K562 (cell line): ENCODE results near the gene TECPR1. TPM values are rescaled to one million over a fixed set of nuclear protein-coding genes. Genes with fewer than 3 reads are reported as not detected.

Experiments
- ADNP ChIP-seq: fragments of 200-800 bp; sonication (Bioruptor generic); IDR thresholded peaks from 2 replicates; pipeline ENCODE4 v1.6.1; 2016; ENCODE audit warnings: missing genetic modification characterization, missing compliant biosample characterization
- ARNT ChIP-seq, 2 experiments: fragments of 450-650 bp; IDR thresholded peaks; 2 replicates each; pipeline ENCODE4 v1.6.1; 2016; ENCODE audit warnings: mild to moderate bottlenecking in 1 of 2
- DPF2 ChIP-seq: fragments of 450-650 bp; IDR thresholded peaks from 2 replicates; pipeline ENCODE4 v1.6.1; 2016
- ERF ChIP-seq: fragments of 450-650 bp; formaldehyde crosslinking; IDR thresholded peaks from 2 replicates; pipeline ENCODE4 v1.4.0; 2020; ENCODE audit warnings: mild to moderate bottlenecking, mixed read lengths
- ETS2 ChIP-seq: IDR thresholded peaks from 2 replicates; pipeline ENCODE4 v1.6.1; 2016; ENCODE audit warnings: borderline replicate concordance, missing genetic modification characterization, mild to moderate bottlenecking, moderate library complexity, missing compliant biosample characterization; ENCODE audit not compliant: poor library complexity, severe bottlenecking
- ETV5 ChIP-seq: sonication (generic); formaldehyde crosslinking; IDR thresholded peaks from 2 replicates; pipeline ENCODE4 v1.4.0; 2020; ENCODE audit warnings: low read depth, mild to moderate bottlenecking, missing genetic modification reagents
- FOXA3 ChIP-seq, 2 experiments: fragments of 450-650 bp in 1 of 2; sonication (generic) in 1 of 2; formaldehyde crosslinking; IDR thresholded peaks in 1 of 2; conservative IDR thresholded peaks in 1 of 2; 2 replicates each; pipeline versions ENCODE4 v1.4.0 to v1.8.0; 2020 to 2022; ENCODE audit warnings: mild to moderate bottlenecking in 2 of 2, missing genetic modification reagents in 1 of 2
- MCM5 ChIP-seq: fragments of 450-650 bp; IDR thresholded peaks from 2 replicates; pipeline ENCODE4 v1.6.1; 2016; ENCODE audit warnings: low read depth
- NCOA1 ChIP-seq: fragments of 450-650 bp; IDR thresholded peaks from 2 replicates; pipeline ENCODE4 v1.6.1; 2016; ENCODE audit warnings: low read depth
- NCOR1 ChIP-seq: fragments of 450-650 bp; IDR thresholded peaks from 2 replicates; pipeline ENCODE4 v1.6.1; 2016; ENCODE audit warnings: mild to moderate bottlenecking, moderate library complexity
- NFE2 ChIP-seq: IDR thresholded peaks from 2 replicates; pipeline ENCODE4 v1.6.1; 2014; ENCODE audit warnings: antibody characterized with exemption, low read depth
- NRF1 ChIP-seq, 2 experiments: fragments of 450-650 bp; IDR thresholded peaks in 1 of 2; conservative IDR thresholded peaks in 1 of 2; 2 replicates each; pipeline ENCODE4 v1.6.1; 2014; ENCODE audit warnings: mild to moderate bottlenecking in 2 of 2
- PCBP1 ChIP-seq: fragments of 200-400 bp; formaldehyde crosslinking; IDR thresholded peaks from 2 replicates; pipeline ENCODE4 v1.6.1; 2018; ENCODE audit warnings: mild to moderate bottlenecking, low read depth, low read length; ENCODE audit not compliant: poor library complexity, severe bottlenecking
- POLR2G ChIP-seq: fragments of 200-400 bp; formaldehyde crosslinking; IDR thresholded peaks from 2 replicates; pipeline ENCODE4 v1.6.1; 2017; ENCODE audit warnings: low read depth, mild to moderate bottlenecking, antibody characterized with exemption, low read length, moderate library complexity
- PRMT5 ChIP-seq: sonication (generic); formaldehyde crosslinking; IDR thresholded peaks from 2 replicates; pipeline ENCODE4 v1.5.0; 2020; ENCODE audit warnings: missing genetic modification reagents
- RCOR1 ChIP-seq, 2 experiments: IDR thresholded peaks; 2 replicates each; pipeline ENCODE4 v1.6.1; 2012; ENCODE audit warnings: low read depth in 2 of 2, low read length in 2 of 2, borderline replicate concordance in 1 of 2, improper control_type of control experiment in 1 of 2
- TCF15 ChIP-seq: fragments of 250-450 bp; sonication (Bioruptor Pico); IDR thresholded peaks from 2 replicates; pipeline ENCODE4 v1.8.0; 2022; ENCODE audit warnings: moderate library complexity, mild to moderate bottlenecking, inconsistent platforms
- XRCC5 ChIP-seq: fragments of 200-400 bp; formaldehyde crosslinking; IDR thresholded peaks from 2 replicates; pipeline ENCODE4 v1.6.1; 2017; ENCODE audit warnings: low read depth, mild to moderate bottlenecking, low read length
- ZFP1 ChIP-seq: fragments of 450-650 bp; formaldehyde crosslinking; IDR thresholded peaks from 2 replicates; pipeline ENCODE4 v1.4.0; 2020; ENCODE audit warnings: mild to moderate bottlenecking, mixed read lengths
- ZNF589 ChIP-seq: fragments of 200-800 bp; sonication (Bioruptor generic); IDR thresholded peaks from 2 replicates; pipeline ENCODE4 v1.6.1; 2016; ENCODE audit warnings: low read depth, missing genetic modification characterization, missing compliant biosample characterization
- ZNF778 ChIP-seq: fragments of 450-650 bp; formaldehyde crosslinking; IDR thresholded peaks from 2 replicates; pipeline ENCODE4 v1.4.0; 2020; ENCODE audit warnings: mild to moderate bottlenecking, moderate library complexity
- polyA plus RNA-seq, 8 experiments: library from polyadenylated mRNA; depleted of rRNA in 4 of 8; stranded (reverse) in 5 of 8; unstranded in 3 of 8; fragments of >200 nt; fragmentation: Nextera tagmentation in 2 of 8; fragmentation: Illumina TruSeq in 1 of 8; extraction: Ambion mirVana in 2 of 8; extraction: Trizol in 1 of 8; gene quantifications; 2 replicates each; pipeline versions ENCODE4 v1.2.1 to v1.2.3, GENCODE V29; 2011 to 2014; ENCODE audit warnings: inconsistent platforms in 1 of 8, missing spikeins in 1 of 8
- total RNA-seq, 7 experiments: library from RNA; depleted of rRNA in 6 of 7; stranded (reverse); fragments of >200 nt in 6 of 7; fragmentation: Illumina TruSeq in 2 of 7; extraction: Trizol in 2 of 7; gene quantifications; 2 replicates each; pipeline versions ENCODE4 v1.2.1 to v1.2.3, GENCODE V29; 2011 to 2021; ENCODE audit warnings: low replicate concordance in 1 of 7
- TF ChIP-seq, protein P1 (sequence below): fragments of 450-650 bp; IDR thresholded peaks from 2 replicates; pipeline ENCODE4 v1.6.1; 2014; ENCODE audit warnings: low read depth, mild to moderate bottlenecking, moderate library complexity, borderline replicate concordance
- TF ChIP-seq, protein P2 (sequence below), 2 experiments: fragments of 450-650 bp; conservative IDR thresholded peaks; 2 replicates each; pipeline ENCODE4 v1.6.1; 2017; ENCODE audit warnings: mild to moderate bottlenecking in 2 of 2, moderate library complexity in 2 of 2
- TF ChIP-seq, protein P3 (sequence below): sonication (generic); formaldehyde crosslinking; IDR thresholded peaks from 2 replicates; pipeline ENCODE4 v1.8.0; 2022; ENCODE audit warnings: missing genetic modification reagents, mild to moderate bottlenecking, moderate library complexity, borderline replicate concordance

Gene TECPR1
- total and polyA plus RNA-seq, 9 of the 15 experiments (the other 6 are each of a cell fraction or from before 2014, with no cell fraction given), result 0.17 to 15.0 (median 2.2) TPM

GRCh38 chr7:98217623-98218582 is 34.1 kb downstream of the TECPR1 start (continued):
- TF ChIP-seq ETS2 (tag) (no peak), ZNF589 (CRISPR knock-in tag) (peak; percentile 48; the same call in 1 of the 2 replicates), ETV5 (no peak), DPF2 (peak; percentile 94), ZFP1 (CRISPR knock-in tag) (no peak), TCF15 (no peak), PRMT5 (CRISPR knock-in tag) (no peak), NCOR1 (peak; percentile 80), NFE2 (no peak; the same call in 1 of the 2 replicates), NCOA1 (peak; percentile 77), ADNP (tag) (no peak), XRCC5 (no peak), FOXA3 (CRISPR knock-in tag; conservative IDR thresholded peaks at IDR 0.05 in 1 of 2, IDR thresholded peaks at IDR 0.05 in 1 of 2) (peak in 1 of 2 experiments; percentile 34; a peak in 1 of 4 replicates), PCBP1 (no peak), MCM5 (no peak), ERF (CRISPR knock-in tag) (no peak), RCOR1 (IDR thresholded peaks at IDR 0.05; ENCODE audit: borderline replicate concordance in 1 of 2, low read depth in 2 of 2, low read length in 2 of 2) (peak; percentile 100), POLR2G (no peak), ARNT (IDR thresholded peaks at IDR 0.05) (peak; percentile 71 to 83; a peak in 3 of 4 replicates), NRF1 (conservative IDR thresholded peaks at IDR 0.05 in 1 of 2, IDR thresholded peaks at IDR 0.05 in 1 of 2) (no peak), ZNF778 (no peak)
- TF ChIP-seq, protein P1, sequence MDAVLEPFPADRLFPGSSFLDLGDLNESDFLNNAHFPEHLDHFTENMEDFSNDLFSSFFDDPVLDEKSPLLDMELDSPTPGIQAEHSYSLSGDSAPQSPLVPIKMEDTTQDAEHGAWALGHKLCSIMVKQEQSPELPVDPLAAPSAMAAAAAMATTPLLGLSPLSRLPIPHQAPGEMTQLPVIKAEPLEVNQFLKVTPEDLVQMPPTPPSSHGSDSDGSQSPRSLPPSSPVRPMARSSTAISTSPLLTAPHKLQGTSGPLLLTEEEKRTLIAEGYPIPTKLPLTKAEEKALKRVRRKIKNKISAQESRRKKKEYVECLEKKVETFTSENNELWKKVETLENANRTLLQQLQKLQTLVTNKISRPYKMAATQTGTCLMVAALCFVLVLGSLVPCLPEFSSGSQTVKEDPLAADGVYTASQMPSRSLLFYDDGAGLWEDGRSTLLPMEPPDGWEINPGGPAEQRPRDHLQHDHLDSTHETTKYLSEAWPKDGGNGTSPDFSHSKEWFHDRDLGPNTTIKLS, result no peak
- TF ChIP-seq, protein P2, sequence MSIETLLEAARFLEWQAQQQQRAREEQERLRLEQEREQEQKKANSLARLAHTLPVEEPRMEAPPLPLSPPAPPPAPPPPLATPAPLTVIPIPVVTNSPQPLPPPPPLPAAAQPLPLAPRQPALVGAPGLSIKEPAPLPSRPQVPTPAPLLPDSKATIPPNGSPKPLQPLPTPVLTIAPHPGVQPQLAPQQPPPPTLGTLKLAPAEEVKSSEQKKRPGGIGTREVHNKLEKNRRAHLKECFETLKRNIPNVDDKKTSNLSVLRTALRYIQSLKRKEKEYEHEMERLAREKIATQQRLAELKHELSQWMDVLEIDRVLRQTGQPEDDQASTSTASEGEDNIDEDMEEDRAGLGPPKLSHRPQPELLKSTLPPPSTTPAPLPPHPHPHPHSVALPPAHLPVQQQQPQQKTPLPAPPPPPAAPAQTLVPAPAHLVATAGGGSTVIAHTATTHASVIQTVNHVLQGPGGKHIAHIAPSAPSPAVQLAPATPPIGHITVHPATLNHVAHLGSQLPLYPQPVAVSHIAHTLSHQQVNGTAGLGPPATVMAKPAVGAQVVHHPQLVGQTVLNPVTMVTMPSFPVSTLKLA (conservative IDR thresholded peaks at IDR 0.05), result peak in 1 of 2 experiments; percentile 69; a peak in 2 of 4 replicates
- TF ChIP-seq, protein P3, sequence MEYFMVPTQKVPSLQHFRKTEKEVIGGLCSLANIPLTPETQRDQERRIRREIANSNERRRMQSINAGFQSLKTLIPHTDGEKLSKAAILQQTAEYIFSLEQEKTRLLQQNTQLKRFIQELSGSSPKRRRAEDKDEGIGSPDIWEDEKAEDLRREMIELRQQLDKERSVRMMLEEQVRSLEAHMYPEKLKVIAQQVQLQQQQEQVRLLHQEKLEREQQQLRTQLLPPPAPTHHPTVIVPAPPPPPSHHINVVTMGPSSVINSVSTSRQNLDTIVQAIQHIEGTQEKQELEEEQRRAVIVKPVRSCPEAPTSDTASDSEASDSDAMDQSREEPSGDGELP (CRISPR knock-in tag), result peak; percentile 49; the same call in 1 of the 2 replicates
